Mesenchymal stem cell (in vitro differentiated cells and primary cell): ENCODE measurements around the gene CELSR1.

Experiments used
- DNase-seq: peaks from one replicate; pipeline ENCODE4 v3.0.0-alpha.2; 2013
- H2AFZ ChIP-seq: one replicate; pipeline ENCODE4 v1.6.1; 2013; ENCODE audit warnings: low read depth, mild to moderate bottlenecking, control low read depth, inconsistent platforms, low read length, moderate library complexity
- H2AK5ac ChIP-seq: 2 replicates; pipeline ENCODE4 v1.6.1; 2013; ENCODE audit warnings: low read length, moderate library complexity, mild to moderate bottlenecking, inconsistent platforms; ENCODE audit not compliant: severe bottlenecking
- H2BK120ac ChIP-seq: one replicate; pipeline ENCODE4 v1.6.1; 2013; ENCODE audit warnings: low read depth, mild to moderate bottlenecking, inconsistent platforms, low read length, moderate library complexity
- H2BK12ac ChIP-seq, 2 experiments: one replicate each; pipeline ENCODE4 v1.6.1; 2013; ENCODE audit warnings: inconsistent platforms in 2 of 2, low read length in 2 of 2, mild to moderate bottlenecking in 2 of 2, moderate library complexity in 2 of 2, control low read depth in 1 of 2
- H2BK15ac ChIP-seq: one replicate; pipeline ENCODE4 v1.6.1; 2013; ENCODE audit warnings: mild to moderate bottlenecking, low read depth, inconsistent platforms; ENCODE audit not compliant: poor library complexity, severe bottlenecking
- H2BK5ac ChIP-seq: 2 replicates; pipeline ENCODE4 v1.6.1; 2013; ENCODE audit warnings: low read depth, mild to moderate bottlenecking, low read length, control low read depth, inconsistent platforms; ENCODE audit not compliant: poor library complexity, severe bottlenecking
- H3K14ac ChIP-seq, 2 experiments: one replicate each; pipeline ENCODE4 v1.6.1; 2013; ENCODE audit warnings: inconsistent platforms in 2 of 2, low read length in 2 of 2, control low read depth in 1 of 2, mild to moderate bottlenecking in 1 of 2, moderate library complexity in 1 of 2
- H3K18ac ChIP-seq, 2 experiments: one replicate each; pipeline ENCODE4 v1.6.1; 2013; ENCODE audit warnings: inconsistent platforms in 2 of 2, low read length in 2 of 2, control low read depth in 1 of 2, low read depth in 1 of 2, mild to moderate bottlenecking in 1 of 2
- H3K23ac ChIP-seq, 2 experiments: one replicate each; pipeline ENCODE4 v1.6.1; 2013; ENCODE audit warnings: inconsistent platforms in 2 of 2, low read length in 2 of 2, mild to moderate bottlenecking in 2 of 2, moderate library complexity in 2 of 2, control low read depth in 1 of 2
- H3K27ac ChIP-seq: 2 replicates; pipeline ENCODE4 v1.5.1; 2013; ENCODE audit warnings: mild to moderate bottlenecking, moderate library complexity, low read length, control low read depth, inconsistent platforms; ENCODE audit not compliant: poor library complexity, severe bottlenecking
- H3K27me3 ChIP-seq, 2 experiments: 2 replicates each; pipeline versions ENCODE4 v1.6.1 to v1.7.0; 2013; ENCODE audit warnings: low read length in 2 of 2, mild to moderate bottlenecking in 2 of 2, moderate library complexity in 2 of 2, control low read depth in 1 of 2, inconsistent platforms in 1 of 2; ENCODE audit not compliant: control insufficient read depth in 1 of 2, insufficient read depth in 1 of 2
- H3K36me3 ChIP-seq, 2 experiments: 2 replicates each; pipeline versions ENCODE4 v1.6.1 to v1.7.0; 2013; ENCODE audit warnings: low read length in 2 of 2, control low read depth in 1 of 2, inconsistent platforms in 1 of 2, low read depth in 1 of 2, mild to moderate bottlenecking in 1 of 2; ENCODE audit not compliant: insufficient read depth in 2 of 2, control insufficient read depth in 1 of 2
- H3K4ac ChIP-seq, 2 experiments: one replicate each; pipeline ENCODE4 v1.6.1; 2013; ENCODE audit warnings: inconsistent platforms in 2 of 2, low read length in 2 of 2, mild to moderate bottlenecking in 2 of 2, moderate library complexity in 2 of 2, control low read depth in 1 of 2, low read depth in 1 of 2
- H3K4me1 ChIP-seq: 2 replicates; pipeline ENCODE4 v1.6.1; 2013; ENCODE audit warnings: low read depth, low read length, control low read depth; ENCODE audit not compliant: control insufficient read depth, insufficient read depth
- H3K4me2 ChIP-seq: 2 replicates; pipeline ENCODE4 v1.6.1; 2013; ENCODE audit warnings: low read length, mild to moderate bottlenecking, inconsistent platforms; ENCODE audit not compliant: poor library complexity, severe bottlenecking
- H3K4me3 ChIP-seq, 2 experiments: 2 replicates each; pipeline versions ENCODE4 v1.5.1 to v1.7.0; 2013; ENCODE audit warnings: low read length in 2 of 2, mild to moderate bottlenecking in 2 of 2, control low read depth in 1 of 2, low read depth in 1 of 2; ENCODE audit not compliant: insufficient read depth in 1 of 2
- H3K79me1 ChIP-seq: replicated peaks from 2 replicates; pipeline ENCODE4 v1.6.1; 2013; ENCODE audit warnings: mild to moderate bottlenecking, control low read depth, low read length, inconsistent platforms; ENCODE audit not compliant: poor library complexity, severe bottlenecking
- H3K9ac ChIP-seq: 2 replicates; pipeline ENCODE4 v1.7.0; 2013; ENCODE audit warnings: mild to moderate bottlenecking, low read length, moderate library complexity
- H3K9me3 ChIP-seq: 2 replicates; pipeline ENCODE4 v1.7.0; 2013; ENCODE audit warnings: mild to moderate bottlenecking, low read length; ENCODE audit not compliant: control insufficient read depth
- H4K8ac ChIP-seq: one replicate; pipeline ENCODE4 v1.6.1; 2013; ENCODE audit warnings: inconsistent platforms, mild to moderate bottlenecking, low read length, moderate library complexity
- H4K91ac ChIP-seq: one replicate; pipeline ENCODE4 v1.6.1; 2013; ENCODE audit warnings: mild to moderate bottlenecking, low read length, inconsistent platforms
- WGBS: methylation state at CpG from one replicate; pipeline ENCODE4 v1.1.7; 2013; ENCODE audit warnings: mixed read lengths; 5-methylcytosine and 5-hydroxymethylcytosine counted together

CELSR1 gene

GRCh38 chr22:46419754-46420571 lies 117.5 kb downstream of the CELSR1 start:
- no peak overlapping the region for H2BK120ac ChIP-seq
- no peak overlapping the region for H3K14ac ChIP-seq
- H3K36me3 ChIP-seq: peaks cover 0 to 21% of the 10 kb centered on the region in 2 experiments
- no peak overlapping the region for H4K8ac ChIP-seq
- no peak overlapping the region for H3K4ac ChIP-seq
- no peak overlapping the region for H3K4me3 ChIP-seq
- H2AFZ ChIP-seq: no peak overlapping the region
- peaks cover 37% of the 10 kb centered on the region for H3K4me1 ChIP-seq
- no peaks in the 10 kb centered on the region for H3K9me3 ChIP-seq
- WGBS: 92% methylated on average over 27 of the region's 27 CpGs
- peaks cover 2% of the 10 kb centered on the region for H3K79me1 ChIP-seq
- H4K91ac ChIP-seq: no peak overlapping the region
- H2BK15ac ChIP-seq: no peak overlapping the region
- no peak overlapping the region for H2BK5ac ChIP-seq
- H3K18ac ChIP-seq: no peak overlapping the region
- H2AK5ac ChIP-seq: no peak overlapping the region
- no peak overlapping the region for H3K27ac ChIP-seq
- H3K4me2 ChIP-seq: no peak overlapping the region
- H3K23ac ChIP-seq: no peak overlapping the region
- H3K27me3 ChIP-seq: peaks cover 0 to 41% of the 10 kb centered on the region in 2 experiments
- no peak for DNase-seq
- no peak overlapping the region for H2BK12ac ChIP-seq
- H3K9ac ChIP-seq: no peak overlapping the region

- no peak overlapping the region for H3K4me3 ChIP-seq
- H2BK5ac ChIP-seq: no peak overlapping the region
- peaks cover 0 to 52% of the 10 kb centered on the region in 2 experiments for H3K27me3 ChIP-seq
- WGBS: 83% methylated on average over 11 of the region's 11 CpGs
- H4K8ac ChIP-seq: no peak overlapping the region
- no peak overlapping the region for H3K14ac ChIP-seq
- H3K9me3 ChIP-seq: no peaks in the 10 kb centered on the region
- H2AK5ac ChIP-seq: peak overlapping the region; percentile 46
- H3K79me1 ChIP-seq: peaks cover 2% of the 10 kb centered on the region
- no peak overlapping the region for H3K4ac ChIP-seq
- no peak overlapping the region for H2BK120ac ChIP-seq
- H2BK15ac ChIP-seq: no peak overlapping the region
- H3K23ac ChIP-seq: no peak overlapping the region
- peaks cover 42% of the 10 kb centered on the region for H3K4me1 ChIP-seq
- no peak overlapping the region for H3K9ac ChIP-seq
- H2BK12ac ChIP-seq: no peak overlapping the region
- no peak overlapping the region for H2AFZ ChIP-seq
- DNase-seq: no peak
- H4K91ac ChIP-seq: no peak overlapping the region
- peaks cover 0 to 21% of the 10 kb centered on the region in 2 experiments for H3K36me3 ChIP-seq
- H3K18ac ChIP-seq: no peak overlapping the region
- no peak overlapping the region for H3K27ac ChIP-seq
- H3K4me2 ChIP-seq: no peak overlapping the region
Measured at GRCh38 chr22:46418827-46419226, 118.6 kb downstream of the CELSR1 start.

GRCh38 chr22:46417769-46418168 lies 119.7 kb downstream of the CELSR1 start:
- no peak overlapping the region for H2BK12ac ChIP-seq
- no peak overlapping the region for H3K4ac ChIP-seq
- DNase-seq: no peak
- H2BK5ac ChIP-seq: no peak overlapping the region
- peak overlapping the region; percentile 89 for H3K27ac ChIP-seq
- no peak overlapping the region for H2BK120ac ChIP-seq
- no peak overlapping the region for H2BK15ac ChIP-seq
- H2AK5ac ChIP-seq: peak overlapping the region; percentile 41
- no peak overlapping the region for H4K8ac ChIP-seq
- no peak overlapping the region for H3K23ac ChIP-seq
- WGBS: 72% methylated on average over 7 of the region's 7 CpGs
- no peak overlapping the region for H4K91ac ChIP-seq
- H3K9ac ChIP-seq: no peak overlapping the region
- H3K36me3 ChIP-seq: peaks cover 0 to 18% of the 10 kb centered on the region in 2 experiments
- no peak overlapping the region for H3K14ac ChIP-seq
- no peak overlapping the region for H3K4me3 ChIP-seq
- no peaks in the 10 kb centered on the region for H3K79me1 ChIP-seq
- peaks cover 0 to 63% of the 10 kb centered on the region in 2 experiments for H3K27me3 ChIP-seq
- H2AFZ ChIP-seq: no peak overlapping the region
- H3K4me2 ChIP-seq: no peak overlapping the region
- peaks cover 39% of the 10 kb centered on the region for H3K4me1 ChIP-seq
- no peak overlapping the region for H3K18ac ChIP-seq
- no peaks in the 10 kb centered on the region for H3K9me3 ChIP-seq

GRCh38 chr22:46416891-46417580 lies 120.4 kb downstream of the CELSR1 start:
- no peak overlapping the region for H4K8ac ChIP-seq
- H3K4me1 ChIP-seq: peaks cover 38% of the 10 kb centered on the region
- H2BK15ac ChIP-seq: no peak overlapping the region
- H2BK12ac ChIP-seq: no peak overlapping the region
- no peak overlapping the region for H3K23ac ChIP-seq
- H3K27me3 ChIP-seq: peaks cover 0 to 70% of the 10 kb centered on the region in 2 experiments
- peaks cover 0 to 22% of the 10 kb centered on the region in 2 experiments for H3K36me3 ChIP-seq
- no peak overlapping the region for H2AFZ ChIP-seq
- no peak overlapping the region for H2BK120ac ChIP-seq
- no peaks in the 10 kb centered on the region for H3K79me1 ChIP-seq
- H3K4me2 ChIP-seq: peak overlapping the region; percentile 40
- no peak overlapping the region for H3K4me3 ChIP-seq
- H3K9me3 ChIP-seq: no peaks in the 10 kb centered on the region
- H4K91ac ChIP-seq: no peak overlapping the region
- no peak overlapping the region for H3K14ac ChIP-seq
- peak overlapping the region; percentile 95 for H3K27ac ChIP-seq
- H3K9ac ChIP-seq: no peak overlapping the region
- DNase-seq: no peak
- peak overlapping the region; percentile 48 for H2BK5ac ChIP-seq
- H2AK5ac ChIP-seq: peak overlapping the region; percentile 41
- no peak overlapping the region for H3K4ac ChIP-seq
- H3K18ac ChIP-seq: no peak overlapping the region
- WGBS: 79% methylated on average over 24 of the region's 24 CpGs
